GM12891 (cell line): ENCODE results near the gene LRRC36.

Source experiments
- POLR2A ChIP-seq: IDR thresholded peaks from 2 replicates; pipeline ENCODE4 v1.6.1; 2011; ENCODE audit warnings: low read depth, low read length, control low read depth
- POLR2AphosphoS5 ChIP-seq: IDR thresholded peaks from 2 replicates; pipeline ENCODE4 v1.6.1; 2011; ENCODE audit warnings: low read depth, low read length, control low read depth
- POU2F2 ChIP-seq: IDR thresholded peaks from 2 replicates; pipeline ENCODE4 v1.6.1; 2011; ENCODE audit warnings: low read depth, mild to moderate bottlenecking, control low read depth, low read length, moderate library complexity

DNA sequence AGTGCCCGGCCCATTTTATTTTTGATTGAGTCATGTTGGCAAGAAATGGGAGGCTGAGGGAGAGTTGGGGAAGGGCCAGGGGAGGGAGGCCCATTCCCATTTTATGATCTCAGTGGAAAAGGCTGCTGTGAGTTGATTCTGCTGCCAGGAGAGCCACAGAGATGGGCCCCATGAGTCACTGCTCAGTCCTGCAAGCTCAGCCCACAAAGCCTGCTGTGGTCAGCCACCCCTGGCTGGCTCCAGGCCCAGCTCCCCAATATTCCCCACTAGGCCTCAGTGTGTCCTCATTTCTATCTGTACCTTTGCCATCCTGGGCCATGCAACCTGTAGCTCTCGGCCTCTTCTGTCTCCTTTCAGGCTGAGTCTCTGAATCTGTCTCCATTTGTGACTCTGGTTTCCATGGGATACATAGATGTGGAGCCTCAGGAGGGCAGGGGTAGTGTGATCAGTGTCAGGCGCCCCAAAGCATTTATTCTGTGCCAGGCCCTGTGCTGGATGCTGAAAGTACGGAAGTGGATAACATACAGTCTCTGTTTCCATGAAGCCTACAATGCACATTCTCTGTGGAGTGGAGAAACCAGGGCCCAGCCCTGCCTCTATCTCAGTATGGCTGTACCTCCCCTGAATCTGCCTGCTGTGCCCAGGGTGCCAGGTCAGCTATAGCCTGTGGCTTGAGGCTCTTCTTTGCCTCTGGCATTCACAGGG, 49.2 kb upstream of the LRRC36 start:
- TF ChIP-seq POLR2AphosphoS5, result no peak
- TF ChIP-seq POU2F2, result no peak
- TF ChIP-seq POLR2A, result no peak
